GM18907 (cell line): Measurements from ENCODE around the gene ZDHHC19.
"Not testable (repeated sequence)": the region's sequence is repeated elsewhere in the genome, so short reads cannot be mapped to it uniquely, and the experiment has no call there.

Source experiments
- ATAC-seq: cut with Tn5 transposase; IDR thresholded peaks from one replicate; pipeline ENCODE4 v1.9.1; 2021; ENCODE audit warnings: mild to moderate bottlenecking, moderate library complexity; ENCODE audit not compliant: unreplicated experiment

ZDHHC19 gene

GRCh38 chr3:196179380-196180308 lies 31.6 kb downstream of the ZDHHC19 start:
- ATAC-seq = peak; percentile 77

- ATAC-seq = no peak
These were observed 32.2 kb downstream of the ZDHHC19 start for GRCh38 chr3:196178993-196179379.

GRCh38 chr3:196177967-196178366 lies 33.2 kb downstream of the ZDHHC19 start:
- no peak for ATAC-seq

GRCh38 chr3:196177567-196177966 lies 33.6 kb downstream of the ZDHHC19 start:
- no peak for ATAC-seq

GRCh38 chr3:196175722-196176121 lies 35.5 kb downstream of the ZDHHC19 start:
- no peak for ATAC-seq

GRCh38 chr3:196175116-196175625 lies 36.0 kb downstream of the ZDHHC19 start:
- no peak for ATAC-seq

- no peak for ATAC-seq
These were observed 36.5 kb downstream of the ZDHHC19 start for GRCh38 chr3:196174652-196175051.

GRCh38 chr3:196170296-196170695 lies 40.9 kb downstream of the ZDHHC19 start:
- ATAC-seq = not testable (repeated sequence)

- no peak for ATAC-seq
These were observed 41.4 kb downstream of the ZDHHC19 start for GRCh38 chr3:196169836-196170240.

GRCh38 chr3:196168808-196169391 lies 42.3 kb downstream of the ZDHHC19 start:
- ATAC-seq = no peak

- no peak for ATAC-seq
These were observed 44.5 kb downstream of the ZDHHC19 start for GRCh38 chr3:196166741-196167140.

GRCh38 chr3:196165850-196166249 lies 45.4 kb downstream of the ZDHHC19 start:
- no peak for ATAC-seq

- not testable (repeated sequence) for ATAC-seq
These were observed 46.1 kb downstream of the ZDHHC19 start for GRCh38 chr3:196165006-196165575.

GRCh38 chr3:196164576-196164975 lies 46.6 kb downstream of the ZDHHC19 start:
- no peak for ATAC-seq

- ATAC-seq = no peak
These were observed 47.3 kb downstream of the ZDHHC19 start for GRCh38 chr3:196163666-196164493.

GRCh38 chr3:196163212-196163611 lies 48.0 kb downstream of the ZDHHC19 start:
- no peak for ATAC-seq

- ATAC-seq = no peak
These were observed 48.5 kb downstream of the ZDHHC19 start for GRCh38 chr3:196162679-196163078.

- ATAC-seq = peak; percentile 89
These were observed 51.0 kb downstream of the ZDHHC19 start for GRCh38 chr3:196159952-196160804.

- ATAC-seq = no peak
These were observed 51.7 kb downstream of the ZDHHC19 start for GRCh38 chr3:196159526-196159925.

- ATAC-seq = no peak
These were observed 55.0 kb downstream of the ZDHHC19 start for GRCh38 chr3:196156160-196156559.
